GM18502 (cell line): Measurements from ENCODE around the gene LYST.
"Not testable (repeated sequence)": the region's sequence is repeated elsewhere in the genome, so short reads cannot be mapped to it uniquely, and the experiment has no call there.

ENCODE experiments used
- ATAC-seq: cut with Tn5 transposase; IDR thresholded peaks from one replicate; pipeline ENCODE4 v1.9.1; 2021; ENCODE audit warnings: mild to moderate bottlenecking; ENCODE audit not compliant: unreplicated experiment, poor library complexity

LYST gene, protein sequence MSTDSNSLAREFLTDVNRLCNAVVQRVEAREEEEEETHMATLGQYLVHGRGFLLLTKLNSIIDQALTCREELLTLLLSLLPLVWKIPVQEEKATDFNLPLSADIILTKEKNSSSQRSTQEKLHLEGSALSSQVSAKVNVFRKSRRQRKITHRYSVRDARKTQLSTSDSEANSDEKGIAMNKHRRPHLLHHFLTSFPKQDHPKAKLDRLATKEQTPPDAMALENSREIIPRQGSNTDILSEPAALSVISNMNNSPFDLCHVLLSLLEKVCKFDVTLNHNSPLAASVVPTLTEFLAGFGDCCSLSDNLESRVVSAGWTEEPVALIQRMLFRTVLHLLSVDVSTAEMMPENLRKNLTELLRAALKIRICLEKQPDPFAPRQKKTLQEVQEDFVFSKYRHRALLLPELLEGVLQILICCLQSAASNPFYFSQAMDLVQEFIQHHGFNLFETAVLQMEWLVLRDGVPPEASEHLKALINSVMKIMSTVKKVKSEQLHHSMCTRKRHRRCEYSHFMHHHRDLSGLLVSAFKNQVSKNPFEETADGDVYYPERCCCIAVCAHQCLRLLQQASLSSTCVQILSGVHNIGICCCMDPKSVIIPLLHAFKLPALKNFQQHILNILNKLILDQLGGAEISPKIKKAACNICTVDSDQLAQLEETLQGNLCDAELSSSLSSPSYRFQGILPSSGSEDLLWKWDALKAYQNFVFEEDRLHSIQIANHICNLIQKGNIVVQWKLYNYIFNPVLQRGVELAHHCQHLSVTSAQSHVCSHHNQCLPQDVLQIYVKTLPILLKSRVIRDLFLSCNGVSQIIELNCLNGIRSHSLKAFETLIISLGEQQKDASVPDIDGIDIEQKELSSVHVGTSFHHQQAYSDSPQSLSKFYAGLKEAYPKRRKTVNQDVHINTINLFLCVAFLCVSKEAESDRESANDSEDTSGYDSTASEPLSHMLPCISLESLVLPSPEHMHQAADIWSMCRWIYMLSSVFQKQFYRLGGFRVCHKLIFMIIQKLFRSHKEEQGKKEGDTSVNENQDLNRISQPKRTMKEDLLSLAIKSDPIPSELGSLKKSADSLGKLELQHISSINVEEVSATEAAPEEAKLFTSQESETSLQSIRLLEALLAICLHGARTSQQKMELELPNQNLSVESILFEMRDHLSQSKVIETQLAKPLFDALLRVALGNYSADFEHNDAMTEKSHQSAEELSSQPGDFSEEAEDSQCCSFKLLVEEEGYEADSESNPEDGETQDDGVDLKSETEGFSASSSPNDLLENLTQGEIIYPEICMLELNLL (N-terminal part only)

DNA sequence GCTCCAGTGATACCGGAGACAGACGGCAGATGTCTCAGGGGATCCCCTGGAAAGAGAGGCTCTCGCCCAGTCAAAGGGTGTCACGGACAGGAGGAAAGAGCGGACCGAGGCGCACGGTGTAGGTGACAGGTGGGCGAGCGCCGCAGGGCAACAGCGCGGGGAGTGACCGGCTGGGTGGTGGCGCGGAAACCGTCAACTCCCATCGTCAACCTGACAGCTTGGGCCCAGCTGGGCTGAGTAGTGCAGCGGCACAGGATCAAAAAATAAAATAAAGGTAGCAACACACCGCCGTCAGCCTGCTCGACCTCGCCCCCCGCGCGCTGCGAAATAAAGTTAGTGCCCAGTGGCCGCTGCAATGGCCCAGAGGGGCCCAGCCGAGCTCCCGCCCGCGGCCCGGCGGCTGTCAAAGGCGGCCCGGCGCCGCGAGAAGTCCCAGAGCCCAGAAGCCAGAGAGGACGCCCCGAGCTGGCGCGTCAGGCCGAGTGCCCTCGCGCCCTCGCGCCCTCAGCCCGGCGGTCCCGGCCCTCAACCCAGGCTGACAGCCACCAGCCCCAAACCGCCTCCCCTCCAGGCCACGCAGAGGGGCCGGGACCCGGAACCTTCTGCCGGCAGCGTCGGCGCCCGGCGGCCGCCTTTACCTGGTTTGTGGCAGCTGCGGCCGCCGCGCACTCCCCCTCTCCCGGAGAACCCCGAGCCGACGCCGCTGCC is at the start of gene LYST:
TSS of gene LYST (minus strand) at position 702 of the 708 bp plus-strand sequence. CDS start 36,489 bp downstream, outside the sequence.
- ATAC-seq: peak; percentile 59

DNA sequence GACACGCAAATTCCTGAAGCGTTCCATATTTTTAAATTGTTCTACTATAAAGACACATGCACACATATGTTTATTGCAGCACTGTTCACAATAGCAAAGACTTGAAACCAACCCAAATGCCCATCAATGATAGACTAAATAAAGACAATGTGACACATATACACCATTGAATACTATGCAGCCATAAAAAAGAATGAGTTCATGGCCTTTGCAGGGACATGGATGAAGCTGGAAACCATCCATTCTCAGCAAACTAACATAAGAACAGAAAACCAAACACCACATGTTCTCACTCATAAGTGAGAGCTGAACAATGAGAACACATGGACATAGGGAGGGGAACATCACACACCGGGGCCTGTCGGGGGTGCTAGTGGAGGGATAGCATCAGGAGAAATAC is 48.8 kb upstream of the LYST start:
- not testable (repeated sequence) for ATAC-seq

- no peak for ATAC-seq
These were observed 46.6 kb upstream of the LYST start for GRCh38 chr1:235913311-235913710.

- ATAC-seq: no peak
These were observed 45.2 kb upstream of the LYST start for GRCh38 chr1:235911876-235912275.

GRCh38 chr1:235911300-235911662 is 44.6 kb upstream of the LYST start:
- ATAC-seq: no peak

DNA sequence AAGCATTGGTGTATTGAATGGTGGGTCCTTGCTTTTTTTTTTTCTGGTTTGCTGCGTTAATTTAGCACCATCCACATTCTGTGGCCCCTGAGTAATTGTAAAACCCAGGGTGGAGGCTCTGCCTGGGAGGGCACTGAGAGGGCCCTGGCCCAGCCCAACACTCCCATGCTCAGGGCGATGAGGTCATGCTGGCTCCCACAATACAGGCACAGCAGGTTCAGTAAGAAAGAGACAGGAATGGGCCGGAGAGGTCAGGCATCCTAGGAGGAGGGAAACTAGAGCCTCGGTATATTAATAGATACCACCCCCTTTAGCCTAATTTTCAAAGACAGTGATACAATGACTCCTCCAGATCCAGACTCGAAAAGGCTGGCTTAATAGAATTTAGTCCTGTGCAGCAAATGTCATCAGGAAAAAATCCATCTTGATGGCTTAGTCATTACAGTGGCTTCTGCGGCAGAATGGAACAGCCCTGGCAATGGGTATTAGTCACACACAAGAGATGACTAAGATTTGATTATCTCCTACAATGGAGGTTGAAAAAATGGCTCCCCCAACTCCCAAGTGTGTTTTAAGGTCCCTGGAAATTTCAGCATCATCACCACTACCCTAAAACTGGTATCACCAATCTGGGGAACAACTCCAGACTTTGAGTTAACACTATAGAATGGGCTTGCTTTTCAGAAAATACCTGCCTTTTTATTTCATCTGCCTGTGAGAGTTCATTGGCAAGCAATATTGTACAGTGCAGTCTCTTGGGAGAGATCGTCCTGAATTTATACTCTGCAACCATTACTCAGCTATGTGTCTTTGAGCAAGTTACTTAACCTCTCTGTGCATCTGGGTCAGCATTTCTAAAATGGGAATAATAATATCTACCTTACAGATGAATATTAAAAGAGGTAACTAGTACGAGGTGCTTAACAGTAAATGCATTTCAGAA is 43.9 kb upstream of the LYST start:
- ATAC-seq: no peak

DNA sequence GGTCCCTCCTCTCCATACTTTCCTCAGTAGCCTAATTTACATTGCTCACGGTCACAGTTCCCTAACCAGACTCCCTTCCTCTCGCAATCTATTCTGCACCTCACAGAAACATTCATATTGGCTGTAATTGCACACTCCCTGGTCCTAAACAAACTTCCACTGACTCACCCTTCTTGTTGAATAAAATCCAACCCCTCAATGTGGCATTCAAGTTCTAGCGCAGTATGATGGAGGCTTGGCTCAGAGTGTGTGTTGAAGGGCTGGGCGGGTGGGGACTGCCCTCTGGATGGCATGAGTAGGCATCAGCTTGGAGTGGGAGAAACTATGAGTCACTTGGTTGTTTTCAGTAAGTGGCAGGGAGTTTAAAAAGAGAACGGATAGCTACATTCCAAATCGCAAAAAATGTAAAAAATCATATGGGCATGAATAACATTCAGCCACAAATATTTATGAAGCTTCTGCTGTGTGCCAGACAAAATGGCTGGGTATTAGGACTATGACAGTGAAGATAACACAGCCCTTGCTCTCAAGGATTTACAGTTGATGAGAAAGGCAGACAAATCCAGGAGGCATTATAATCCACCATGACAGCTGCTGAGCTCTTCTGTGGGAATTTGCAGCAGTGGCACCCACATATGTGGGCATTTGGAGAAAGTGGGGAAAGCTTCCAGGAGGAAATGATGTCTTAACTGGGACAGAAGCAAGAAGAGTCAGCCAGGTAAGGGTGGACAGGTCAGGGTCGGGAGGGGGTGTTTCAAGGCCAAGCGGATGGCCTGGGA is 42.2 kb upstream of the LYST start:
- no peak for ATAC-seq

DNA sequence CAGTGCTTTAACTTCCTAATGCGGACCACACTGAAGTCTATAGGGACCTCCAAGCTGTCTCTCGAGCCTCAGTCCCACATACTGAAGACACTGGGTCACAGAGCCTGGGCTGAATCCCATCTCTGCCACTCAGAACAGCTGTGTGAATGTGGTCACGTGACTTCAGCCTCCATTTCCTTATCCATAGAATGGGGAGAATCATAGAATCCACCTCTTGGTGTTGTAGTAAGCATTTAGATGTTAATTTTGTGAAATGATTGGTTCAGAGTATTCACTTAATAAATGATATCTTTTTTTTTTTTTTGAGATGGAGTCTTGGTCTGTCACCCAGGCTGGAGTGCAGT is 41.2 kb upstream of the LYST start:
- no peak for ATAC-seq

GRCh38 chr1:235907187-235907896 is 40.6 kb upstream of the LYST start:
- no peak for ATAC-seq

GRCh38 chr1:235906436-235906835 is 39.7 kb upstream of the LYST start:
- no peak for ATAC-seq

DNA sequence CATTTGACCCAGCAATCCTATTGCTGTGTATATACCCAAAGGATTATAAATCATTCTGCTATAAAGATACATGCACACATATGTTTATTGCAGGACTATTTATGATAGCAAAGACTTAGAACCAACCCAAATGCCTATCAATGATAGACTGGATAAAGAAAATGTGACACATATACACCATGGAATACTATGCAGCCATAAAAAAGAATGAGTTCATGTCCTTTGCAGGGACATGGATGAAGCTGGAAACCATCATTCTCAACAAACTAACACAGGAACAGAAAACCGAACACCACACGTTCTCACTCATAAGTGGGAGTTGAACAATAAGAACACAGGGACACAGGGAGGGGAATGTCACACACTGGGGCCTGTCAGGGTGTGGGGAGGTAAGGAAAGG is 37.1 kb upstream of the LYST start:
- not testable (repeated sequence) for ATAC-seq

DNA sequence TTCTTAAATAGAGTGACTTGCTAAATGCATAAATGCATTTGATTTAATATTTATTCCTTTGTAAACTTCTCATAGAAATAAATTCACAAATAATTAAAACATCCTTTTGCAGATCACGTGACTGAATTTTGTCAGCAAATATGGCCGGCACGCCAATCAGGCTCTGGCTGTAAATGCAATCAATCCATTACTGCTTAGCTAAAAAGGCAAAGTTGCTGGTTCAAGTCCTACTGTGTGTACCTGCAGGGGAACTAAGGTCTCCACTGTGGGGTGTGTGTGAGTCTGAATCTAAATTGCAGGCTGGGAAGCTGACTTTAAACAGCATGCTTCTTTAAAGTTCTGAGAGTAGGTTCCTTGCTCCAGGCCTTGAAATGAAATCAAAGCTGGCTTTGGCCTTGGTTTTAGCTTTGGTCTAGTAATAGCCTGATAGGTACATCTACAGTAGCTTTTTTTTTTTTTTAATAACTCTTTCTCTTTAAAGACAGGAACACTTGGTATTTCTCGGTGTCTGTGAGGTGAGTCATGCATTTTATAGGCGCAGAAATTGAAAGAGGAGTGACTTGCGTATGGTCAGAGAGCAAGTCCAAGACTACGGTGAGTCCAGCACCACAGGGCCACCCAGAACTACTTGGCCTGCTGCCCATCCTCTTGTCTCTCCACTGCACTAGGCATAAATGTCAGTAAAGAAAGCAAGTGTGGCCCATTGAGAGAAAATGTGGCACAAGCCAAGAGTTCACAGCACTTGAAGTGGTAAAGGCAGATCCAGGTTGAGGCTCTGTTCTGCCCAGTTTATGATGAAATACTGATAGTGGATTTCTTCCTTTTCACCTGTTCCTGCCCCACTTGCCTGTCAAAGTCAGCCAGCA is 36.2 kb upstream of the LYST start:
- no peak for ATAC-seq

- ATAC-seq: no peak
These were observed 34.8 kb upstream of the LYST start for GRCh38 chr1:235901461-235901860.

GRCh38 chr1:235898126-235898525 is 31.4 kb upstream of the LYST start:
- no peak for ATAC-seq

GRCh38 chr1:235893840-235894239 is 27.1 kb upstream of the LYST start:
- ATAC-seq: no peak

- no peak for ATAC-seq
These were observed 26.2 kb upstream of the LYST start for GRCh38 chr1:235892734-235893413.
